BJ (cell line): ENCODE measurements around the gene FBXW9. TPM values are rescaled to one million over a fixed set of nuclear protein-coding genes. Genes with fewer than 3 reads are reported as not detected.
A peak's percentile ranks its signal among the peaks of the same experiment; 100 is the strongest.

Experiments
- CTCF ChIA-PET: fragments of 350-600 bp; formaldehyde crosslinking; extraction: SDS; loops from one replicate; lab custom pipeline; 2021; ENCODE audit warnings: antibody characterized with exemption, inconsistent platforms; lab: Yijun Ruan, JAX
- POLR2A ChIA-PET: fragments of 300-600 bp; sonication (Branson Sonifier 250); formaldehyde crosslinking; extraction: SDS; loops from one replicate; lab custom pipeline; 2021; ENCODE audit warnings: antibody characterized with exemption; lab: Charles Lee
- DNase-seq: peaks from one replicate; pipeline ENCODE4 v3.0.0-alpha.2; 2011; ENCODE audit warnings: low read depth
- H3K27me3 ChIP-seq: 2 replicates; pipeline ENCODE4 v1.6.0; 2011; ENCODE audit warnings: low read length; ENCODE audit not compliant: control insufficient read depth, insufficient read depth
- H3K36me3 ChIP-seq: 2 replicates; pipeline ENCODE4 v1.5.1; 2011; ENCODE audit warnings: low read length; ENCODE audit not compliant: control insufficient read depth, insufficient read depth
- H3K4me3 ChIP-seq: 2 replicates; pipeline ENCODE4 v1.5.1; 2011; ENCODE audit warnings: low read depth, mild to moderate bottlenecking, control low read depth, low read length
- CTCF ChIP-seq: IDR thresholded peaks from 2 replicates; pipeline ENCODE4 v1.5.1; 2011; ENCODE audit warnings: low read depth, mild to moderate bottlenecking, control low read depth, inconsistent platforms, low read length, moderate library complexity; ENCODE audit not compliant: insufficient read depth
- polyA minus RNA-seq: library from RNA; depleted of rRNA, polyadenylated mRNA; stranded (reverse); fragments of >200 nt; gene quantifications from 2 replicates; pipeline ENCODE4 v1.2.3, GENCODE V29; 2011; rRNA and poly(A)+ RNA removed
- polyA plus RNA-seq: library from polyadenylated mRNA; depleted of rRNA; stranded (reverse); fragments of >200 nt; gene quantifications from 2 replicates; pipeline ENCODE4 v1.2.3, GENCODE V29; 2011; rRNA removed

FBXW9 gene
- polyA plus RNA-seq (7.7 and 13.6 TPM in 2 replicates), polyA minus RNA-seq (4.3 and 6.8 TPM in 2 replicates)

- TF ChIP-seq CTCF, result no peak
- peak; percentile 63 for DNase-seq
- peaks cover 22% of the 10 kb centered on the region for H3K36me3 ChIP-seq
- POLR2A ChIA-PET, result interaction anchor here (0.6 kb wide), 1 partner anchor 62 kb away, joined by 4 read pairs; no protein-coding TSS in a partner anchor
- peak within 1 kb of the TSS; percentile 82 for H3K4me3 ChIP-seq
- H3K27me3 ChIP-seq, result no peaks in the 10 kb centered on the region
- CTCF ChIA-PET, result interaction anchor here (0.8 to 1.6 kb wide), 5 partner anchors 15 to 174 kb away, joined by 3 to 4 read pairs (median 3); partner anchors contain the start of gene DHPS
These were observed at the start of gene FBXW9 for GRCh38 chr19:12696366-12697335. Gene FBXW9, minus strand, starts transcription at chr19:12696631. Its CDS starts 50 bp downstream, at chr19:12696581.

- DNase-seq, result no peak
- Histone ChIP-seq H3K27me3 (no peaks in the 10 kb centered on the region), H3K4me3 (no peak overlapping the region), H3K36me3 (peaks cover 13% of the 10 kb centered on the region)
- TF ChIP-seq CTCF, result no peak
- POLR2A ChIA-PET, result no interaction called here
- CTCF ChIA-PET, result interaction anchor here (1.3 to 4.7 kb wide), 4 partner anchors 11 to 103 kb away, joined by 6 to 33 read pairs (median 14); no protein-coding TSS in a partner anchor
These were observed 48.9 kb upstream of the FBXW9 start for GRCh38 chr19:12745166-12745897.

GRCh38 chr19:12737835-12738351 is 41.5 kb upstream of the FBXW9 start:
- no peaks in the 10 kb centered on the region for H3K27me3 ChIP-seq
- H3K4me3 ChIP-seq, result peak overlapping the region; percentile 87
- TF ChIP-seq CTCF, result no peak
- ChIA-PET CTCF (interaction anchor here (1.2 to 4.5 kb wide), 4 partner anchors 20 to 110 kb away, joined by 3 to 27 read pairs (median 8); no protein-coding TSS in a partner anchor), POLR2A (no interaction called here)
- H3K36me3 ChIP-seq, result peaks cover 4% of the 10 kb centered on the region
- no peak for DNase-seq

- TF ChIP-seq CTCF, result no peak
- Histone ChIP-seq H3K27me3 (no peaks in the 10 kb centered on the region), H3K36me3 (peaks cover 4% of the 10 kb centered on the region), H3K4me3 (peak within 1 kb of the TSS; percentile 87)
- CTCF ChIA-PET, result interaction anchor here (1.2 to 4.5 kb wide), 4 partner anchors 20 to 111 kb away, joined by 3 to 27 read pairs (median 8); no protein-coding TSS in a partner anchor
- peak; percentile 100 for DNase-seq
- POLR2A ChIA-PET, result no interaction called here
These were observed 40.8 kb upstream of the FBXW9 start, which contains the start of gene GET3 for GRCh38 chr19:12736995-12737834. Gene GET3, plus strand, starts transcription at chr19:12737497. Its CDS starts 9 bp downstream, at chr19:12737506.
